ACHN (cell line): ENCODE results near the gene TM6SF1.
"Not testable (repeated sequence)": the region's sequence is repeated elsewhere in the genome, so short reads cannot be mapped to it uniquely, and the experiment has no call there.

Source experiments
- DNase-seq: peaks from one replicate; pipeline ENCODE4 v3.0.0-alpha.2; 2015
- in situ Hi-C: cut with HindIII; loops from 2 replicates; pipeline ENCODE4 v1.10.0; 2017; ENCODE audit warnings: low sequenced_read_pairs, low pct_ligation_motif_present, low pct_unique_long_range_greater_than_20kb

TM6SF1 gene

DNA sequence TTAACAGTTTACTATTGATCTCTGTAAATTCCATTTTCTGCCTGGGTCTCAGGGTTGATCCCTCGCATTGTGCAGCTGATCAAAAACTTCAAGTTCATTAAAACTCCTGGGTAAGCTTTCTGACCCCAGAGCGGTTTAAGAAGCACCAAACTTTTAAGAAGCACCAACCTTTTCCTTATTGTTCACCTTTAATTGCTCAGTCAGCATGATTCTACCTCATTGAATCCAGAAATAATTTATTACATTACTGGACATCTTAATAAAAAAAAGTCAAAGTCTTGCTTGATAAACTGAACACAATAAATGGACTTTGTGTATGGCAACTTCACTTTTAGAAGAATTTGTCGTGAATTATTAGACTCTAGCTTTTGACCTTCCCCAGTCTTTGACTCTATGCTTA lies 53.3 kb downstream of the TM6SF1 start:
- in situ Hi-C loops, result no loop called here

GRCh38 chr15:83163032-83163431 lies 55.6 kb downstream of the TM6SF1 start:
- no peak for DNase-seq
- in situ Hi-C loops, result no loop called here

More for the DNA sequence above, 53.3 kb downstream of the TM6SF1 start:
- DNase-seq, result no peak

DNA sequence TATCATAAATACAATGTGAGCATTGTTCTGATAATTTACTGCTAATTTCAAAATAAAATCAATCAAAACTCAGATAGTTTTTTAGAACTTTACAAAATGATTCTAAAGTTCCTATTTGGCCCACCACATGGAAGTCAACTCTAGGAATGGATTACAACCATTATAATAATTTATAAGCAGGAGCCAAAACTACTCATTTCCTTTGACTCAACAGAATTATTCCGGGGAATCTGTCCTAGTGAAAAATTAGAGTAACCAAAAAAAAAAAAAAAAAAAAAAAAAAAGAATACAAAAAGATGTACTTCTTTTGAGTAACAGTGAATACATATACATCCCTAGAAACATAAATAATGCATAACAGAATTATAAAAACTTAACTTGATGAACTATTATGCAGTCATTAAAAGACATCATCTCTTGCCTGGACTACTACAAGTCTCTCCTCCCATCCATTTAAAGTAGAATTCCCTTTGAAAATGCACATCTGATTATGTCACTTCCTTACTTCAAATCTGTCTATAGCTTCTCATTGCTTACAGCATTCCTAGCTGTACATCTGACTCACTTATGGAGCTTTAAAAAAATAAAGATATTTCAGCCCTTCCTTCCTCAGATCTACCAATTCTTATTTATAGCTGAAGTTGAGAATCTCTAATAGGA lies 56.8 kb downstream of the TM6SF1 start:
- in situ Hi-C loops, result no loop called here
- no peak for DNase-seq

GRCh38 chr15:83164771-83165404 lies 57.4 kb downstream of the TM6SF1 start:
- in situ Hi-C loops, result no loop called here

DNA sequence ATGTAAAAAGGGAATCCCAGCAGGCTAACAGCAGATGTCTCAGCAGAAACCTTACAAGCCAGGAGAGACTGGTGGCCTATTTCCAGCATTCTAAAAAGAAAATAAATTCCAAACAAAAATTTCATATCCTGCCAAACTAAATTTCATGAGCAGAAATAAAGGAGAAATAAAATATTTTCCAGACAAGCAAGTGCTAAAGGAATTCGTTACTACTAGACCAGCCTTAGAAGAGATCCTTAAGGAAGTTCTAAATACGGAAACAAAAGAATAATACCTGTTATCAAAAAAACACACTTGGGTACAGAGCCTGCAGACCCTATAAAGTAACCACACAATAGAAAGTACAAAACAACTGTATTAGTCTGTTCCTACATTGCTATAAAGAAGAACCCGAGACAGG lies 58.8 kb downstream of the TM6SF1 start:
- in situ Hi-C loops, result no loop called here

More at GRCh38 chr15:83164771-83165404, 57.4 kb downstream of the TM6SF1 start:
- DNase-seq, result no peak

GRCh38 chr15:83166830-83167229 lies 59.4 kb downstream of the TM6SF1 start:
- no peak for DNase-seq
- in situ Hi-C loops, result no loop called here

More for the DNA sequence above, 58.8 kb downstream of the TM6SF1 start:
- no peak for DNase-seq

GRCh38 chr15:83169576-83169975 lies 62.1 kb downstream of the TM6SF1 start:
- in situ Hi-C loops, result not testable (repeated sequence)

GRCh38 chr15:83170474-83171165 lies 63.2 kb downstream of the TM6SF1 start:
- DNase-seq, result no peak
- in situ Hi-C loops, result no loop called here

More at GRCh38 chr15:83169576-83169975, 62.1 kb downstream of the TM6SF1 start:
- DNase-seq, result not testable (repeated sequence)

GRCh38 chr15:83174891-83175290 lies 67.4 kb downstream of the TM6SF1 start:
- in situ Hi-C loops, result no loop called here
- DNase-seq, result no peak

DNA sequence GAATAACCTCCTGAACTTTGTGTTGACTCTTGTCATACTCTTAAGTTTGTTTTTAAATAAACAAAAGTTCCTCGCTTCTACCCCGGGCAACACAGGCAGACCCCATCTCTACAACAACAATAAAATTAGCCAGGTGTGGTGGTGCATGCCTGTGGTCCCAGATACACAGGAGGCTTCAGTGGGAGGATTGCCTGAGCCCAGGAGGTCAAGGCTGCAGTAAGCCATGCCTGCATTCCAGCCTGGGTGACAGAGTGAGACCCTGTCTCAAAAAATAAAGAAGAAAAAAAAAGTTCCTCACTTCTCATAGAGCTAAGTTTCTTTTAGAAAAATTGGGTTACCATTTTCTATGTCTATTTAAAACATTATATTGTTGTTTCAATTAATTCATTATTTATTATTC lies 70.9 kb downstream of the TM6SF1 start:
- in situ Hi-C loops, result no loop called here
- DNase-seq, result no peak

- no peak for DNase-seq
- in situ Hi-C loops, result no loop called here
Observed at GRCh38 chr15:83178869-83179325, 71.5 kb downstream of the TM6SF1 start.

- in situ Hi-C loops, result no loop called here
- DNase-seq, result no peak
Observed at GRCh38 chr15:83185561-83185960, 78.1 kb downstream of the TM6SF1 start.
